H1 (cell line): ENCODE data around the gene NUDT1. TPM values are rescaled to one million over a fixed set of nuclear protein-coding genes. Genes with fewer than 3 reads are reported as not detected.

ENCODE experiments used
- CBX8 ChIP-seq: fragments of 300-800, 300-1000 bp; sonication (generic); IDR thresholded peaks from 2 replicates; pipeline ENCODE4 v1.7.1; 2016; ENCODE audit warnings: low read depth, low read length, borderline replicate concordance
- HDAC6 ChIP-seq: IDR thresholded peaks from one replicate; pipeline ENCODE4 v1.7.1; 2012; ENCODE audit warnings: low read depth, mild to moderate bottlenecking, inconsistent platforms, low read length, moderate library complexity
- NRF1 ChIP-seq: IDR thresholded peaks from 2 replicates; pipeline ENCODE4 v1.6.1; 2011; ENCODE audit warnings: mild to moderate bottlenecking, low read depth, low read length, improper control_type of control experiment
- POLR2AphosphoS5 ChIP-seq: IDR thresholded peaks from 2 replicates; pipeline ENCODE4 v1.6.1; 2011; ENCODE audit warnings: low read depth, low read length
- POU5F1 ChIP-seq: IDR thresholded peaks from 2 replicates; pipeline ENCODE4 v1.6.1; 2011; ENCODE audit warnings: low read depth, mild to moderate bottlenecking, low read length, moderate library complexity
- RFX5 ChIP-seq: IDR thresholded peaks from 2 replicates; pipeline ENCODE4 v1.6.1; 2011; ENCODE audit warnings: low read depth, low read length, improper control_type of control experiment, borderline replicate concordance
- RXRA ChIP-seq: IDR thresholded peaks from 2 replicates; pipeline ENCODE4 v1.6.1; 2011; ENCODE audit warnings: low read depth, mild to moderate bottlenecking, low read length, moderate library complexity; ENCODE audit not compliant: insufficient read depth
- SRF ChIP-seq: IDR thresholded peaks from 2 replicates; pipeline ENCODE4 v1.6.1; 2011; ENCODE audit warnings: mild to moderate bottlenecking, low read depth, low read length, moderate library complexity
- polyA plus RNA-seq, 7 experiments: library from polyadenylated mRNA; depleted of rRNA in 3 of 7; stranded (reverse) in 5 of 7; unstranded in 2 of 7; fragments of >200 nt in 5 of 7; fragments of 200-250 nt in 2 of 7; gene quantifications; 1 replicate in 5 of 7; 2 replicates in 1 of 7; 4 replicates in 1 of 7; pipeline versions ENCODE4 v1.2.1 to v1.2.3, GENCODE V29; 2011 to 2013; ENCODE audit warnings: missing spikeins in 2 of 7, mixed read lengths in 2 of 7
- total RNA-seq: library from RNA; stranded (reverse); fragmentation: NEBNext Ultra II Directional; extraction: Animal tissue kit (Norgen Biotek cat#: 25700); gene quantifications from 2 replicates; pipeline ENCODE4 v1.2.1, GENCODE V29; 2021
- TF ChIP-seq, protein P1 (sequence below): fragments of 300-600 bp; sonication (generic); IDR thresholded peaks from 2 replicates; pipeline ENCODE4 v1.7.1; 2012; ENCODE audit warnings: low read length, moderate library complexity, mild to moderate bottlenecking, inconsistent platforms; ENCODE audit not compliant: insufficient replicate concordance

The NUDT1 gene
- total and polyA plus RNA-seq, 2 of the 8 experiments (the other 6 are each of a cell fraction or from before 2014, with no cell fraction given) = 76.1 to 89.5 TPM

DNA sequence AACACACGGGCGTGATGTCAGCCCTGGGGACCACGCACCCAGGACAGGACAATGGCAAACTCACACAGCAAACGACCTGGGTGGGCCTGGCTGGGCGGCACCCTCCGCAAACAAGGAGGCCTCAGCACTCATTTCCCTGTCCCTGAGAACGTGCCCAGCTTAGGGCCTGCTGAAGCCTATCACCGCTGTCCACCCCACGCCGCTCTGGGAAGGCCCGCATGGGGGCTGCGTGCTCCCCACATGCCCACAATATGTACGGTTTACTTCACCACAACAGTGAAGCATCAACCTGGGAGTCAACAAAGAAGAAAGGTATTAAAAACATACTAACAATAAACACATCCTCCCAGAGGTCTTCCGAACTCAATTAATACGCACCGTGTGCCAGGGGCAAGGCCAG is 21.5 kb upstream of the NUDT1 start (continued):
- TF ChIP-seq, protein P1, sequence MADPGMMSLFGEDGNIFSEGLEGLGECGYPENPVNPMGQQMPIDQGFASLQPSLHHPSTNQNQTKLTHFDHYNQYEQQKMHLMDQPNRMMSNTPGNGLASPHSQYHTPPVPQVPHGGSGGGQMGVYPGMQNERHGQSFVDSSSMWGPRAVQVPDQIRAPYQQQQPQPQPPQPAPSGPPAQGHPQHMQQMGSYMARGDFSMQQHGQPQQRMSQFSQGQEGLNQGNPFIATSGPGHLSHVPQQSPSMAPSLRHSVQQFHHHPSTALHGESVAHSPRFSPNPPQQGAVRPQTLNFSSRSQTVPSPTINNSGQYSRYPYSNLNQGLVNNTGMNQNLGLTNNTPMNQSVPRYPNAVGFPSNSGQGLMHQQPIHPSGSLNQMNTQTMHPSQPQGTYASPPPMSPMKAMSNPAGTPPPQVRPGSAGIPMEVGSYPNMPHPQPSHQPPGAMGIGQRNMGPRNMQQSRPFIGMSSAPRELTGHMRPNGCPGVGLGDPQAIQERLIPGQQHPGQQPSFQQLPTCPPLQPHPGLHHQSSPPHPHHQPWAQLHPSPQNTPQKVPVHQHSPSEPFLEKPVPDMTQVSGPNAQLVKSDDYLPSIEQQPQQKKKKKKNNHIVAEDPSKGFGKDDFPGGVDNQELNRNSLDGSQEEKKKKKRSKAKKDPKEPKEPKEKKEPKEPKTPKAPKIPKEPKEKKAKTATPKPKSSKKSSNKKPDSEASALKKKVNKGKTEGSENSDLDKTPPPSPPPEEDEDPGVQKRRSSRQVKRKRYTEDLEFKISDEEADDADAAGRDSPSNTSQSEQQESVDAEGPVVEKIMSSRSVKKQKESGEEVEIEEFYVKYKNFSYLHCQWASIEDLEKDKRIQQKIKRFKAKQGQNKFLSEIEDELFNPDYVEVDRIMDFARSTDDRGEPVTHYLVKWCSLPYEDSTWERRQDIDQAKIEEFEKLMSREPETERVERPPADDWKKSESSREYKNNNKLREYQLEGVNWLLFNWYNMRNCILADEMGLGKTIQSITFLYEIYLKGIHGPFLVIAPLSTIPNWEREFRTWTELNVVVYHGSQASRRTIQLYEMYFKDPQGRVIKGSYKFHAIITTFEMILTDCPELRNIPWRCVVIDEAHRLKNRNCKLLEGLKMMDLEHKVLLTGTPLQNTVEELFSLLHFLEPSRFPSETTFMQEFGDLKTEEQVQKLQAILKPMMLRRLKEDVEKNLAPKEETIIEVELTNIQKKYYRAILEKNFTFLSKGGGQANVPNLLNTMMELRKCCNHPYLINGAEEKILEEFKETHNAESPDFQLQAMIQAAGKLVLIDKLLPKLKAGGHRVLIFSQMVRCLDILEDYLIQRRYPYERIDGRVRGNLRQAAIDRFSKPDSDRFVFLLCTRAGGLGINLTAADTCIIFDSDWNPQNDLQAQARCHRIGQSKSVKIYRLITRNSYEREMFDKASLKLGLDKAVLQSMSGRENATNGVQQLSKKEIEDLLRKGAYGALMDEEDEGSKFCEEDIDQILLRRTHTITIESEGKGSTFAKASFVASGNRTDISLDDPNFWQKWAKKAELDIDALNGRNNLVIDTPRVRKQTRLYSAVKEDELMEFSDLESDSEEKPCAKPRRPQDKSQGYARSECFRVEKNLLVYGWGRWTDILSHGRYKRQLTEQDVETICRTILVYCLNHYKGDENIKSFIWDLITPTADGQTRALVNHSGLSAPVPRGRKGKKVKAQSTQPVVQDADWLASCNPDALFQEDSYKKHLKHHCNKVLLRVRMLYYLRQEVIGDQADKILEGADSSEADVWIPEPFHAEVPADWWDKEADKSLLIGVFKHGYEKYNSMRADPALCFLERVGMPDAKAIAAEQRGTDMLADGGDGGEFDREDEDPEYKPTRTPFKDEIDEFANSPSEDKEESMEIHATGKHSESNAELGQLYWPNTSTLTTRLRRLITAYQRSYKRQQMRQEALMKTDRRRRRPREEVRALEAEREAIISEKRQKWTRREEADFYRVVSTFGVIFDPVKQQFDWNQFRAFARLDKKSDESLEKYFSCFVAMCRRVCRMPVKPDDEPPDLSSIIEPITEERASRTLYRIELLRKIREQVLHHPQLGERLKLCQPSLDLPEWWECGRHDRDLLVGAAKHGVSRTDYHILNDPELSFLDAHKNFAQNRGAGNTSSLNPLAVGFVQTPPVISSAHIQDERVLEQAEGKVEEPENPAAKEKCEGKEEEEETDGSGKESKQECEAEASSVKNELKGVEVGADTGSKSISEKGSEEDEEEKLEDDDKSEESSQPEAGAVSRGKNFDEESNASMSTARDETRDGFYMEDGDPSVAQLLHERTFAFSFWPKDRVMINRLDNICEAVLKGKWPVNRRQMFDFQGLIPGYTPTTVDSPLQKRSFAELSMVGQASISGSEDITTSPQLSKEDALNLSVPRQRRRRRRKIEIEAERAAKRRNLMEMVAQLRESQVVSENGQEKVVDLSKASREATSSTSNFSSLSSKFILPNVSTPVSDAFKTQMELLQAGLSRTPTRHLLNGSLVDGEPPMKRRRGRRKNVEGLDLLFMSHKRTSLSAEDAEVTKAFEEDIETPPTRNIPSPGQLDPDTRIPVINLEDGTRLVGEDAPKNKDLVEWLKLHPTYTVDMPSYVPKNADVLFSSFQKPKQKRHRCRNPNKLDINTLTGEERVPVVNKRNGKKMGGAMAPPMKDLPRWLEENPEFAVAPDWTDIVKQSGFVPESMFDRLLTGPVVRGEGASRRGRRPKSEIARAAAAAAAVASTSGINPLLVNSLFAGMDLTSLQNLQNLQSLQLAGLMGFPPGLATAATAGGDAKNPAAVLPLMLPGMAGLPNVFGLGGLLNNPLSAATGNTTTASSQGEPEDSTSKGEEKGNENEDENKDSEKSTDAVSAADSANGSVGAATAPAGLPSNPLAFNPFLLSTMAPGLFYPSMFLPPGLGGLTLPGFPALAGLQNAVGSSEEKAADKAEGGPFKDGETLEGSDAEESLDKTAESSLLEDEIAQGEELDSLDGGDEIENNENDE = no peak
- TF ChIP-seq POU5F1 (no peak), NRF1 (no peak), HDAC6 (no peak), RXRA (no peak), RFX5 (no peak), SRF (no peak), CBX8 (no peak), POLR2AphosphoS5 (no peak)
